ENCODE results near the gene SMC2. TPM values are rescaled to one million over a fixed set of nuclear protein-coding genes. Genes with fewer than 3 reads are reported as not detected.

The SMC2 gene
- total and polyA plus RNA-seq, 10 of the 15 experiments (the other 5 are each of a cell fraction or from before 2014, with no cell fraction given), result 22.9 to 116 (median 50.0) TPM

DNA sequence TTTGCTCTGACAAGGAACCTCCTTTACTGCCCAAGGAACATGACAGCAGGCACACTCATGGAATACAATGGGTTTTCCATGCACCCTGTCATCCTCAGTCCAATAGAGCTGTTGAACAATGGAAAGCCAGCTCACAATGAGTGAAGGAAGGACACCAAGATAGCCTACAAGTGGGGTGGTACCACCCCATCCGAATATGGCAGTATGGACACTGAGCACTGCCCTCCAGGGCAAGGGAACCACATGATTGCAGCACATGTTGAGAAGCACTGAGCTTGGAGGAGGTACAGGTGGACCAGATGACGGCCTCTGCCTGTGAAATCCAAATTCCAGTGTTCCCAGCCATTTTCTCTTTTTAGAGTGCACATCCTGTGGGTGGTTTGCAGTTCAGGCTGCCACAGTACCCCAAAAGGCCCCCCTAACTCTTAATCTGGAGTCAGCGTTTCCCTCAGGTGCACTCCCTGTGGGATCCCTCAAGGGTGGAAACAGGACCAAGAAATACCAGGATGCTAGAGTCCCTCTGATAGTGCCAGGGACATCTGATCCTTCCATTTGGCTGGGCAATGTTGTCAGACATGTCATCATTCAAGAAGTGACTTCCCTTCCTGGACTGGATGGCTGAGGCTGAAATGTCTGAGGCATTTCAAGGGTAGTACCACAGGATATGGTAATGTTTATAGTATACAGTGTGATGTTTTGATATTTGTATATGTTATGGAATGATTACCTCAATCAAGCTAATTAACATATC is 48.9 kb downstream of the SMC2 start (continued):
- TF ChIP-seq, protein P1, sequence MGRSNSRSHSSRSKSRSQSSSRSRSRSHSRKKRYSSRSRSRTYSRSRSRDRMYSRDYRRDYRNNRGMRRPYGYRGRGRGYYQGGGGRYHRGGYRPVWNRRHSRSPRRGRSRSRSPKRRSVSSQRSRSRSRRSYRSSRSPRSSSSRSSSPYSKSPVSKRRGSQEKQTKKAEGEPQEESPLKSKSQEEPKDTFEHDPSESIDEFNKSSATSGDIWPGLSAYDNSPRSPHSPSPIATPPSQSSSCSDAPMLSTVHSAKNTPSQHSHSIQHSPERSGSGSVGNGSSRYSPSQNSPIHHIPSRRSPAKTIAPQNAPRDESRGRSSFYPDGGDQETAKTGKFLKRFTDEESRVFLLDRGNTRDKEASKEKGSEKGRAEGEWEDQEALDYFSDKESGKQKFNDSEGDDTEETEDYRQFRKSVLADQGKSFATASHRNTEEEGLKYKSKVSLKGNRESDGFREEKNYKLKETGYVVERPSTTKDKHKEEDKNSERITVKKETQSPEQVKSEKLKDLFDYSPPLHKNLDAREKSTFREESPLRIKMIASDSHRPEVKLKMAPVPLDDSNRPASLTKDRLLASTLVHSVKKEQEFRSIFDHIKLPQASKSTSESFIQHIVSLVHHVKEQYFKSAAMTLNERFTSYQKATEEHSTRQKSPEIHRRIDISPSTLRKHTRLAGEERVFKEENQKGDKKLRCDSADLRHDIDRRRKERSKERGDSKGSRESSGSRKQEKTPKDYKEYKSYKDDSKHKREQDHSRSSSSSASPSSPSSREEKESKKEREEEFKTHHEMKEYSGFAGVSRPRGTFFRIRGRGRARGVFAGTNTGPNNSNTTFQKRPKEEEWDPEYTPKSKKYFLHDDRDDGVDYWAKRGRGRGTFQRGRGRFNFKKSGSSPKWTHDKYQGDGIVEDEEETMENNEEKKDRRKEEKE (IDR thresholded peaks at IDR 0.05), result no peak
- TF ChIP-seq EED (IDR thresholded peaks at IDR 0.05; ENCODE audit: low read depth) (no peak), MYB (IDR thresholded peaks at IDR 0.05; ENCODE audit: borderline replicate concordance, low read depth, low read length) (no peak), MEF2B (IDR thresholded peaks at IDR 0.05; ENCODE audit: partially characterized antibody, poor library complexity, severe bottlenecking) (no peak), TCF7 (IDR thresholded peaks at IDR 0.05; ENCODE audit: borderline replicate concordance) (no peak), NRF1 (conservative IDR thresholded peaks at IDR 0.05; ENCODE audit: low read depth, low read length) (no peak)

DNA sequence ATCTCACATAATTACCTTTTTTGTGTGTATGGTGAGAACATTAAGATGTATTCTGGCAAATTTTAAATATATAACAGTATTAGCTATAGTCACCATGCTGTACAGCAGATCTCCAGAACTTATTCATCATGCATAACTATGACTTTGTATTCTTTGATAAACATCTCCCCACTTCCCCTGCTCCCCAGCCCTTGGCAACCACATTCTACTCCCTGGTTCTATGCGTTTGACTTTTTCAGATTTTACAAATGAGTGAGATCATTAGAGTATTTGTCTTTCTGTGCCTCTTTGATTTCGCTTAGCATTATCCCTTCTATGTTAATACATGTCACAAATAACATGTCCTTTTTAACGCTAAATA is 49.4 kb downstream of the SMC2 start:
- FAIRE-seq, result no peak
- peaks cover 2% of the 10 kb centered on the region in 2 experiments; a peak in 3 of 4 replicates for H3K36me3 ChIP-seq (ENCODE audit: control insufficient read depth in 2 of 2, insufficient read depth in 2 of 2, low read length in 1 of 2)
- H3K79me2 ChIP-seq (ENCODE audit: control insufficient read depth, insufficient read depth, low read length), result no peaks in the 10 kb centered on the region
- H3K27me3 ChIP-seq (replicated peaks in 1 of 2; ENCODE audit: control insufficient read depth in 2 of 2, insufficient read depth in 2 of 2, low read length in 1 of 2), result no peaks in the 10 kb centered on the region
- no peak for TF ChIP-seq ZBED1 (IDR thresholded peaks at IDR 0.05; ENCODE audit: borderline replicate concordance)
- in situ Hi-C loops (cut with MboI) (no loop called here), intact Hi-C loops (cut with micrococcal nuclease; ENCODE audit: unreplicated experiment) (no loop called here)
- no peak overlapping the region for H3K4me3 ChIP-seq
- H2AFZ ChIP-seq (ENCODE audit: control insufficient read depth, low read depth, low read length), result no peak overlapping the region
- no peak for DNase-seq (ENCODE audit: low read depth, low spot score)
- H3K27ac ChIP-seq (ENCODE audit: control insufficient read depth, insufficient read depth), result no peak overlapping the region
- no peaks in the 10 kb centered on the region for H3K9me3 ChIP-seq (replicated peaks; ENCODE audit: control insufficient read depth, insufficient read depth, low read length)
- SMC1A ChIA-PET (ENCODE audit: uncharacterized antibody, unreplicated experiment), result interaction anchor here (1.3 kb wide), 1 partner anchor 17 kb away, joined by 3 read pairs; no protein-coding TSS in a partner anchor
- no TSS peak for BruUV-seq (replicated peaks)
- POLR2A ChIA-PET, result no interaction called here
- no peak for ATAC-seq
- RAD21 ChIA-PET (ENCODE audit: unreplicated experiment), result no interaction called here
- no peaks in the 10 kb centered on the region for H3K4me1 ChIP-seq (ENCODE audit: control insufficient read depth, insufficient read depth, low read length)
- H3K9ac ChIP-seq (ENCODE audit: control insufficient read depth, insufficient read depth, low read length), result no peak overlapping the region
- H4K20me1 ChIP-seq (ENCODE audit: control insufficient read depth, insufficient read depth), result no peaks in the 10 kb centered on the region
- WGBS (ENCODE audit: insufficient coverage, insufficient replicate concordance, low lambda C conversion rate, missing lambda C conversion rate), result 90% methylated on average over 3 of the region's 3 CpGs
- CTCF ChIA-PET, result no interaction called here
- H3K4me2 ChIP-seq (ENCODE audit: control insufficient read depth, insufficient read depth), result no peak overlapping the region

All from GM12878 (cell line).